Measurements from ENCODE around the gene BCAT1. TPM values are rescaled to one million over a fixed set of nuclear protein-coding genes. Genes with fewer than 3 reads are reported as not detected.
"Not testable (repeated sequence)": the region's sequence is repeated elsewhere in the genome, so short reads cannot be mapped to it uniquely, and the experiment has no call there.

Gene BCAT1
- total RNA-seq, 3 donors from 2014 or later (not counting 1 experiment from before 2014, with no cell fraction given) = 0.61 to 4.4 (median 1.3) TPM

DNA sequence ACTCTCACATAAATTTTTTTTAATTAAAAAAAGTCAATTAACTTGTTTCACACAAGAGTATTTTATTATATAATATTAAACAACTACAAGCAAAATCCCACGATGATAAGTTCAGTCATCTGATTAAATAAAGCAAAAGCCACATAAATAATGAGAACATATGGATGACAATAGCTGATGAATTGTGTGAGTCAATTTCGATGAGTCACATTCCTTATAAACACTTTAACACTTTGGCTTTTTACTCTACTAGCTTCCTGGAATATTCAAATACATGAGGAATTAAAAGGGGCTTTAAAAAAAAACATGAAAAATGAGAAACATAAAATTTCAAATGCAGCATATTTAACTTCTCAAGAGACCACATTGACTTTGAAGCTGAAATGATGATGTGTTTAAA is 95.3 kb downstream of the BCAT1 start:
- Mint-ChIP-seq H3K27me3 (ENCODE audit: low read depth in 2 of 2) (peaks cover 6 to 14% of the 10 kb centered on the region in 2 donors), H3K27ac (no peak overlapping the region), H3K4me3 (no peak overlapping the region), H3K4me1 (no peaks in the 10 kb centered on the region), H3K36me3 (no peaks in the 10 kb centered on the region), H3K9me3 (no peaks in the 10 kb centered on the region)
- Histone ChIP-seq H3K27me3 (ENCODE audit: control insufficient read depth, insufficient read depth, low read length) (no peaks in the 10 kb centered on the region), H3K4me1 (ENCODE audit: control insufficient read depth, insufficient read depth, low read length) (no peaks in the 10 kb centered on the region), H3K9me3 (ENCODE audit: control insufficient read depth, insufficient read depth, low read length) (no peaks in the 10 kb centered on the region), H3K27ac (ENCODE audit: low read length) (no peak overlapping the region), H3K4me3 (ENCODE audit: low read length) (no peak overlapping the region), H3K36me3 (ENCODE audit: control insufficient read depth, insufficient read depth, low read length) (no peaks in the 10 kb centered on the region)
- no peak for ATAC-seq
- no CpG with 5 or more reads among the region's 2 CpGs for WGBS (ENCODE audit: insufficient coverage)
- no peak for DNase-seq
- TF ChIP-seq CTCF (IDR thresholded peaks at IDR 0.05) = no peak
- intact Hi-C loops (cut with micrococcal nuclease) = no loop called here

- DNase-seq (no peak), ATAC-seq (no peak)
- H3K27ac Mint-ChIP-seq = no peak overlapping the region
- no CpG with 5 or more reads among the region's 2 CpGs for WGBS (ENCODE audit: insufficient coverage)
- H3K4me1 Mint-ChIP-seq = no peaks in the 10 kb centered on the region
- Histone ChIP-seq H3K36me3 (ENCODE audit: control insufficient read depth, insufficient read depth, low read length) (no peaks in the 10 kb centered on the region), H3K4me1 (ENCODE audit: control insufficient read depth, insufficient read depth, low read length) (no peaks in the 10 kb centered on the region), H3K9me3 (ENCODE audit: control insufficient read depth, insufficient read depth, low read length) (no peaks in the 10 kb centered on the region), H3K4me3 (ENCODE audit: low read length) (no peak overlapping the region), H3K27me3 (ENCODE audit: control insufficient read depth, insufficient read depth, low read length) (no peaks in the 10 kb centered on the region), H3K27ac (ENCODE audit: low read length) (no peak overlapping the region)
- intact Hi-C loops (cut with micrococcal nuclease) = no loop called here
- no peaks in the 10 kb centered on the region for H3K9me3 Mint-ChIP-seq
- no peak for TF ChIP-seq CTCF (IDR thresholded peaks at IDR 0.05)
- no peak overlapping the region for H3K4me3 Mint-ChIP-seq
- no peaks in the 10 kb centered on the region for H3K36me3 Mint-ChIP-seq
- H3K27me3 Mint-ChIP-seq (ENCODE audit: low read depth in 2 of 2) = peaks cover 5 to 14% of the 10 kb centered on the region in 2 donors
Measured at GRCh38 chr12:24853094-24853493, 95.8 kb downstream of the BCAT1 start.

- no CpG with 5 or more reads among the region's 1 CpG for WGBS (ENCODE audit: insufficient coverage)
- Mint-ChIP-seq H3K36me3 (no peaks in the 10 kb centered on the region), H3K9me3 (no peaks in the 10 kb centered on the region), H3K27me3 (ENCODE audit: low read depth in 2 of 2) (peaks cover 5 to 15% of the 10 kb centered on the region in 2 donors), H3K4me3 (no peak overlapping the region), H3K4me1 (no peaks in the 10 kb centered on the region), H3K27ac (no peak overlapping the region)
- Histone ChIP-seq H3K4me1 (ENCODE audit: control insufficient read depth, insufficient read depth, low read length) (no peaks in the 10 kb centered on the region), H3K27me3 (ENCODE audit: control insufficient read depth, insufficient read depth, low read length) (no peaks in the 10 kb centered on the region), H3K4me3 (ENCODE audit: low read length) (no peak overlapping the region), H3K36me3 (ENCODE audit: control insufficient read depth, insufficient read depth, low read length) (no peaks in the 10 kb centered on the region), H3K9me3 (ENCODE audit: control insufficient read depth, insufficient read depth, low read length) (no peaks in the 10 kb centered on the region), H3K27ac (ENCODE audit: low read length) (no peak overlapping the region)
- ATAC-seq (no peak), DNase-seq (no peak)
- TF ChIP-seq CTCF (IDR thresholded peaks at IDR 0.05) = no peak
- intact Hi-C loops (cut with micrococcal nuclease) = no loop called here
Measured at GRCh38 chr12:24852420-24852819, 96.5 kb downstream of the BCAT1 start.

GRCh38 chr12:24851883-24852282 is 97.0 kb downstream of the BCAT1 start:
- DNase-seq; H3K27ac Mint-ChIP-seq; H3K27me3 ChIP-seq (ENCODE audit: control insufficient read depth, insufficient read depth, low read length); ATAC-seq; H3K4me3 ChIP-seq (ENCODE audit: low read length); H3K36me3 ChIP-seq (ENCODE audit: control insufficient read depth, insufficient read depth, low read length); intact Hi-C loops (cut with micrococcal nuclease); H3K9me3 ChIP-seq (ENCODE audit: control insufficient read depth, insufficient read depth, low read length); H3K4me1 Mint-ChIP-seq; H3K4me1 ChIP-seq (ENCODE audit: control insufficient read depth, insufficient read depth, low read length); H3K4me3 Mint-ChIP-seq; H3K9me3 Mint-ChIP-seq; H3K27ac ChIP-seq (ENCODE audit: low read length); H3K36me3 Mint-ChIP-seq: not testable (repeated sequence)
- 38% methylated on average over 2 of the region's 2 CpGs for WGBS (ENCODE audit: insufficient coverage)
- H3K27me3 Mint-ChIP-seq (ENCODE audit: low read depth in 2 of 2) = peaks cover 8 to 20% of the 10 kb centered on the region in 2 donors

Data from natural killer cell (primary cell).